H1 (cell line): ENCODE measurements around the gene MED16. TPM values are rescaled to one million over a fixed set of nuclear protein-coding genes. Genes with fewer than 3 reads are reported as not detected.

ENCODE experiments used
- EGR1 ChIP-seq: IDR thresholded peaks from 2 replicates; pipeline ENCODE4 v1.6.1; 2011; ENCODE audit warnings: low read depth, low read length, borderline replicate concordance
- GTF2F1 ChIP-seq: IDR thresholded peaks from 2 replicates; pipeline ENCODE4 v1.6.1; 2012; ENCODE audit warnings: low read depth, low read length, improper control_type of control experiment, borderline replicate concordance
- SAP30 ChIP-seq: fragments of 300-600 bp; sonication (generic); IDR thresholded peaks from 2 replicates; pipeline ENCODE4 v1.7.1; 2012; ENCODE audit warnings: low read length, moderate library complexity, mild to moderate bottlenecking, inconsistent platforms; ENCODE audit not compliant: insufficient read depth, insufficient replicate concordance
- polyA plus RNA-seq, 7 experiments: library from polyadenylated mRNA; depleted of rRNA in 3 of 7; stranded (reverse) in 5 of 7; unstranded in 2 of 7; fragments of >200 nt in 5 of 7; fragments of 200-250 nt in 2 of 7; gene quantifications; 1 replicate in 5 of 7; 2 replicates in 1 of 7; 4 replicates in 1 of 7; pipeline versions ENCODE4 v1.2.1 to v1.2.3, GENCODE V29; 2011 to 2013; ENCODE audit warnings: missing spikeins in 2 of 7, mixed read lengths in 2 of 7
- total RNA-seq: library from RNA; stranded (reverse); fragmentation: NEBNext Ultra II Directional; extraction: Animal tissue kit (Norgen Biotek cat#: 25700); gene quantifications from 2 replicates; pipeline ENCODE4 v1.2.1, GENCODE V29; 2021

The MED16 gene
- total and polyA plus RNA-seq, 2 of the 8 experiments (the other 6 are each of a cell fraction or from before 2014, with no cell fraction given) = 51.0 to 67.2 TPM

DNA sequence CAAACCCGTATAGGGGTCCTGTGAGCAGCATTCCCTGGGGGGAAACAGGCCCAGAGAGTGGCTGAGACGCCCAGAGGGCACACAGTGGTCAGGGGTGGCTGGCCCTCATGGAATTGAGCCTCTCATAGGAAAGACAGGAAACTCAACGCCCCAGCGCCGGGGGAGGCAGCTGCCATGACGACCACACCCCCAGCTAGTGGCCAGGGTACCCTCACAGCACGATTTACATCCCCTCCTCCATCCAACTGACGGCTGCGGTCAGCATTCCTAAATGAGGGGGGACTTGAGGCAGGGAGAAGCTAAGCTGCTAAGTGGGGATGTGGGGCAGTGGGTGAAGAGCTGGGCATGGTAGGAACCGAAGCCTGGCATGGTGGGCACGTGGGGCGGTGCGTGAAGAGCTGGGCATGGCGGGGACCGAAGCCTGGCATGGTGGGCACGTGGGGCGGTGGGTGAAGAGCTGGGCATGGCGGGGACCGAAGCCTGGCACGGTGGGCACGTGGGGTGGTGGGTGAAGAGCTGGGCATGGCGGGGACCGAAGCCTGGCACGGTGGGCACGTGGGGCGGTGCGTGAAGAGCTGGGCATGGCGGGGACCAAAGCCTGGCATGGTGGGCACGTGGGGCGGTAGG is 10.0 kb downstream of the MED16 start (continued):
- TF ChIP-seq EGR1 (no peak), GTF2F1 (no peak), SAP30 (no peak)
- TF ChIP-seq, all 59 proteins: peak for 0
